Astrocyte of the hippocampus (primary cell): ENCODE data around the gene RBM42.

ENCODE experiments used
- DNase-seq: peaks from one replicate; pipeline ENCODE4 v3.0.0; 2011; ENCODE audit warnings: low read depth, low spot score

The RBM42 gene

GRCh38 chr19:35621708-35622107, 7.1 kb upstream of the RBM42 start:
- no peak for DNase-seq

- DNase-seq = no peak
These were observed 6.1 kb upstream of the RBM42 start for GRCh38 chr19:35622750-35623149.

- DNase-seq = no peak
These were observed 5.4 kb upstream of the RBM42 start for GRCh38 chr19:35623327-35624010.

- no peak for DNase-seq
These were observed 622 bp upstream of the RBM42 start for GRCh38 chr19:35628264-35628564.

- DNase-seq = no peak
These were observed 447 bp downstream of the RBM42 start for GRCh38 chr19:35629332-35629633.

- DNase-seq = no peak
These were observed 5.0 kb downstream of the RBM42 start for GRCh38 chr19:35633727-35634440.

- no peak for DNase-seq
These were observed 7.8 kb downstream of the RBM42 start for GRCh38 chr19:35636651-35637050.

- no peak for DNase-seq
These were observed 8.3 kb downstream of the RBM42 start for GRCh38 chr19:35637165-35637564.

GRCh38 chr19:35639321-35639639, 10.4 kb downstream of the RBM42 start:
- DNase-seq = no peak

- no peak for DNase-seq
These were observed 11.0 kb downstream of the RBM42 start for GRCh38 chr19:35639863-35640262.

- peak; percentile 21 for DNase-seq
These were observed 12.8 kb downstream of the RBM42 start, which contains the start of gene ETV2 for GRCh38 chr19:35641515-35642151. TSS of gene ETV2 (plus strand) at chr19:35641745. CDS start at chr19:35642461, 716 bp downstream.

GRCh38 chr19:35642312-35642711, 13.5 kb downstream of the RBM42 start:
- no peak for DNase-seq

GRCh38 chr19:35642798-35643254, 14.0 kb downstream of the RBM42 start:
- no peak for DNase-seq

- DNase-seq = peak; percentile 90
These were observed 14.7 kb downstream of the RBM42 start for GRCh38 chr19:35643255-35644205.

- DNase-seq = peak; percentile 96
These were observed 15.6 kb downstream of the RBM42 start for GRCh38 chr19:35644206-35644986.

GRCh38 chr19:35644987-35645679, 16.3 kb downstream of the RBM42 start:
- DNase-seq = peak; percentile 73

GRCh38 chr19:35645680-35646511, 17.1 kb downstream of the RBM42 start:
- no peak for DNase-seq

GRCh38 chr19:35648017-35648961, 19.5 kb downstream of the RBM42 start, which contains the start of gene COX6B1:
TSS of gene COX6B1 (plus strand) at chr19:35648323. CDS start at chr19:35651244, 2,921 bp downstream.
- DNase-seq = peak; percentile 98
